Lung (tissue), 12 donors: Measurements from ENCODE around the gene RASGEF1C. TPM values are rescaled to one million over a fixed set of nuclear protein-coding genes. Genes with fewer than 3 reads are reported as not detected.

Source experiments
- ATAC-seq: fragments of 200-7000 bp; cut with Tn5 transposase; one replicate; pipeline ENCODE4 v1.9.1; 2020; ENCODE audit warnings: moderate number of reproducible peaks; ENCODE audit not compliant: insufficient read depth, low FRiP score
- DNase-seq, 3 donors: peaks; one replicate each; pipeline ENCODE4 v3.0.0-alpha.2; 2013 to 2017
- H3K27ac ChIP-seq, 2 donors: one replicate each; pipeline ENCODE4 v1.5.1; 2013; ENCODE audit warnings: mild to moderate bottlenecking in 2 of 2, moderate library complexity in 2 of 2, control low read depth in 1 of 2, inconsistent platforms in 1 of 2, low read depth in 1 of 2, low read length in 1 of 2
- H3K27me3 ChIP-seq, 3 donors: one replicate each; pipeline ENCODE4 v1.5.1; 2013; ENCODE audit warnings: low read length in 2 of 3; ENCODE audit not compliant: control insufficient read depth in 3 of 3, insufficient read depth in 3 of 3
- H3K36me3 ChIP-seq, 4 donors: one replicate each; pipeline ENCODE4 v1.5.1; 2013; ENCODE audit warnings: low read length in 4 of 4, mild to moderate bottlenecking in 1 of 4, moderate library complexity in 1 of 4; ENCODE audit not compliant: control insufficient read depth in 4 of 4, insufficient read depth in 4 of 4
- H3K4me1 ChIP-seq, 5 donors: one replicate each; pipeline ENCODE4 v1.5.1; 2013; ENCODE audit warnings: low read length in 5 of 5, mild to moderate bottlenecking in 2 of 5, moderate library complexity in 1 of 5; ENCODE audit not compliant: control insufficient read depth in 5 of 5, insufficient read depth in 5 of 5
- H3K4me3 ChIP-seq: one replicate; pipeline ENCODE4 v1.5.1; 2013; ENCODE audit warnings: mild to moderate bottlenecking, control low read depth, moderate library complexity
- H3K9ac ChIP-seq, 2 donors: one replicate each; pipeline ENCODE4 v1.5.1; 2013; ENCODE audit warnings: low read length in 2 of 2, control low read depth in 1 of 2; ENCODE audit not compliant: insufficient read depth in 1 of 2
- H3K9me3 ChIP-seq, 4 donors: one replicate each; pipeline ENCODE4 v1.5.1; 2013; ENCODE audit warnings: low read length in 3 of 4, mild to moderate bottlenecking in 1 of 4, moderate library complexity in 1 of 4; ENCODE audit not compliant: control insufficient read depth in 4 of 4, insufficient read depth in 3 of 4
- CTCF ChIP-seq: IDR thresholded peaks from 2 replicates; pipeline ENCODE4 v1.5.1; 2012; ENCODE audit warnings: mild to moderate bottlenecking; ENCODE audit errors: control extremely low read depth, extremely low read depth
- WGBS, 2 donors: extraction: QIAGEN DNeasy Blood & Tissue Kit; methylation state at CpG; one replicate each; pipeline ENCODE4 v1.1.7; 2013; 5-methylcytosine and 5-hydroxymethylcytosine counted together
- polyA plus RNA-seq, 2 donors: library from polyadenylated mRNA; stranded (reverse); fragments of 200-250 nt; gene quantifications; one replicate each; pipeline ENCODE4 v1.2.1, GENCODE V29; 2013
- total RNA-seq, 2 donors: library from RNA; depleted of rRNA in 1 of 2; stranded (reverse); fragments of >200 nt in 1 of 2; gene quantifications; one replicate each; pipeline ENCODE4 v1.2.1, GENCODE V29; 2014 to 2021
- donor health status: control.
- donor health status: control.
- donor health status: Bipolar disorder and iron deficiency.
- donor health status: healthy.
- donor health status: DM: yes; HTN: yes; CAD: no.

RASGEF1C gene
- total and polyA plus RNA-seq, 4 donors = 0.03 to 0.31 TPM; not detected in 2

DNA sequence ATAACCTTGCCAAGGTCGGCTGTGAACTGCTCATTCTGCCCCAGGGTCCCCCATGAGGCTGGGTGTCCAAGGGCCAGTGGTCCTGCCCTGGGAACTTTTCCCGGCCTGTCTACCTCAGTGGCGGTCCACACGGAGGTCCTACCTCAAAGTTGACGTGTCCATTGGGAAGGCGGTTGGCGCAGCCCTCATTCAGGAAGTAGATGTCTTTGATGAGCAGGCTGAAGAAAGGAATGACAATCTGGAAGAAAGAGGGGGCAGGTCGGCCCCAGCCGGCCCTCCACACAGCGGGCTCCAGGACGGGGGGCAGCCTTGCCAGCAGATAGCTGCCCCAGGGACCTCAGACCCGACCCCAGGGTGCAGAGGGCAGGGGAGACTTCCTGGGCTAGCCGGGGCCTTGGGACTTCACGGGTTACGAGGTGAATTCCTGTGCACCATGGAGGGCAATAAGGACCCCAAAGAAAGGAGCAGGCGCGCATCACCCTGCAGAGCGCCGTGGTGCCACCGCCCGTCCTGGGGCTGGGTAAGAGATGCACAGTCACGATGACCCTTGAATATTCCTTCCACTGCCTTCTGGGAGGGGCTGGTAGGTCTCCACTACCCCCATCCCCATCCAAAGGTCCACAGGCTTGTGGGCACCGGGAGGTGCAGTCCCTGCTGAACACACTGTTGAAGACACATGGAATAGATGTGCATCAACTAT is 94.6 kb downstream of the RASGEF1C start:
- ATAC-seq (no peak), DNase-seq (peak in 1 of 3 donors; percentile 5)
- Histone ChIP-seq H3K36me3 (no peaks in the 10 kb centered on the region), H3K9me3 (peaks cover 0 to 2% (median 0%) of the 10 kb centered on the region in 4 donors), H3K27me3 (no peaks in the 10 kb centered on the region), H3K4me3 (no peak overlapping the region), H3K4me1 (no peaks in the 10 kb centered on the region), H3K27ac (no peak overlapping the region), H3K9ac (no peak overlapping the region)
- 86 to 90% methylated on average over 23 of the region's 23 CpGs for WGBS, 2 donors
- no peak for TF ChIP-seq CTCF

DNA sequence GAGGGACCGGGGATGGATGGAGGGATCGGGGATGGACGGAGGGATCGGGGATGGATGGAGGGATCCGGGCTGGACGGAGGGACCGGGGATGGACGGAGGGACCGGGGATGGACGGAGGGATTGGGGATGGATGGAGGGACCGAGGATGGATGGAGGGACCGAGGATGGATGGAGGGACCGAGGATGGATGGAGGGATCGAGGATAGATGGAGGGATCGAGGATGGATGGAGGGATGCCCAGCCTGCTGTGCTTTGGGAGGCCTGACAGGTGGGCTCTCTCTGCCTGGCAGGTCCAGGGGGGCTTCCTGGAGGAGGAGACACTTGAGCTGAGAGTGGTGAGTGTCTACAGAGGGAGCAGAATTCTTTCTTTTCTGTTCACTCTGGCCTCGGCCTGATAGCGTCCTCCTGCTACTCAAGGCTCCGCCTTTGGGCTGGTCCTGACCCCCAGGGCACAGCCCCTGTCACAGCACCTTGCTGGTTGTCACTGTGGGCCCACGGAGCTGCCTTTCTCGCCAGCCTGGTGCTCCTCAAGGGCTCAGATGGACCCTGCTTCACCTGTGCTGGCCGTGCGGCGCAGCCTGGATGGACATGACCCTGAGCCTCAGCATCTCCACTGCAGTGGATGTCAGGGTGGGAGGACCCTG is 95.2 kb downstream of the RASGEF1C start:
- peaks cover 0 to 2% (median 0%) of the 10 kb centered on the region in 4 donors for H3K9me3 ChIP-seq
- no peaks in the 10 kb centered on the region for H3K27me3 ChIP-seq
- no peak for ATAC-seq
- no peak overlapping the region for H3K9ac ChIP-seq
- no peaks in the 10 kb centered on the region for H3K36me3 ChIP-seq
- no peak overlapping the region for H3K4me3 ChIP-seq
- DNase-seq = peak in 1 of 3 donors; percentile 8
- 89 to 91% methylated on average over 23 of the region's 23 CpGs for WGBS, 2 donors
- no peak for TF ChIP-seq CTCF
- H3K4me1 ChIP-seq = no peaks in the 10 kb centered on the region
- H3K27ac ChIP-seq = no peak overlapping the region

DNA sequence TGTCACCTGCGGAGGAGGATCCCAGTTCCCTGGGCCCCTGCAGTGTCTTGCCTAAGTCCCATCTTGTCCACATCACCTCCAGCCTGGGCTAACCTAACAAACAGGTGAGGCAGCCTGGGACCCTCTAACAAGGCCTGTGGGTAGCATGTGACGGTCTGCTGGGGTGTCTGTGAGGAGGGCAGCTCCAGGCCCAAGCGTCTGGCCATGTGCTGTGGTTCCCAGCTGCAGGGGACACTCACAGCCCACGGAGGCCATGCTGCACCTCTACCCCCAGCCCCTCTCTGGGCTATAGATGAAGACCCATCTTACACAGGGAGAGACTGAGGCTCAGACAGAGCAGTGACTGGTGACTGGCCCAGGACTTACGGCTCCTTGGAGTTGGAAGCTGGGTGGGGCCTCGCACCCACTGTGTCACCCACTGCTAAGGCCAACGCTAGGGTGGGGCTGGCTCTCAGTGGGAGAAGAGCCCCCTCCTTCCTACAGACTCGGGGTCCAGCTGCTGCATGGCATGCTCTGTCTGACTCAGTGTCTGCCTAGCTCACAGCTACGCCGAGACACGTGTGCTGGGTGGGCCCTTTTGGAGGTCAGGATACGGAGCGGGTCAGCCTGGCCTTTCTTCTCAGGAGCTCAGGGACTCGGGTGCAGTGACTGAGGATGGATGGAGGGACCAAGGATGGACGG is 96.7 kb downstream of the RASGEF1C start:
- H3K27ac ChIP-seq = no peak overlapping the region

More for the DNA sequence above, 96.7 kb downstream of the RASGEF1C start:
- 81 to 90% methylated on average over 15 of the region's 15 CpGs for WGBS, 2 donors
- Histone ChIP-seq H3K27me3 (no peaks in the 10 kb centered on the region), H3K4me1 (no peaks in the 10 kb centered on the region), H3K36me3 (no peaks in the 10 kb centered on the region), H3K4me3 (no peak overlapping the region), H3K9me3 (peaks cover 0 to 5% (median 0%) of the 10 kb centered on the region in 4 donors), H3K9ac (no peak overlapping the region)
- TF ChIP-seq CTCF = no peak
- no peak for ATAC-seq
- peak in 1 of 3 donors; percentile 3 for DNase-seq
